ENCODE results near the gene VRTN. TPM values are rescaled to one million over a fixed set of nuclear protein-coding genes. Genes with fewer than 3 reads are reported as not detected.

Gene VRTN
- total RNA-seq, 1 experiment from 2014 or later, result not detected

GRCh38 chr14:74394549-74394948, 46.3 kb downstream of the VRTN start:
- no peak for DNase-seq (ENCODE audit: low read depth)

- DNase-seq (ENCODE audit: low read depth), result no peak
Observed at GRCh38 chr14:74395094-74395493, 46.8 kb downstream of the VRTN start.

GRCh38 chr14:74400031-74400685, 51.9 kb downstream of the VRTN start:
- peak; percentile 8 for DNase-seq (ENCODE audit: low read depth)

- no peak for DNase-seq (ENCODE audit: low read depth)
Observed at GRCh38 chr14:74400919-74401503, 52.7 kb downstream of the VRTN start.

- peak; percentile 14 for DNase-seq (ENCODE audit: low read depth)
Observed at GRCh38 chr14:74401504-74402241, 53.4 kb downstream of the VRTN start.

GRCh38 chr14:74402401-74403251, 54.4 kb downstream of the VRTN start:
- DNase-seq (ENCODE audit: low read depth), result no peak

- DNase-seq (ENCODE audit: low read depth), result no peak
Observed at GRCh38 chr14:74403619-74404417, 55.5 kb downstream of the VRTN start.

GRCh38 chr14:74404435-74404834, 56.2 kb downstream of the VRTN start:
- DNase-seq (ENCODE audit: low read depth), result no peak

- no peak for DNase-seq (ENCODE audit: low read depth)
Observed at GRCh38 chr14:74405663-74406062, 57.4 kb downstream of the VRTN start.

- DNase-seq (ENCODE audit: low read depth), result no peak
Observed at GRCh38 chr14:74407021-74407800, 58.9 kb downstream of the VRTN start.

- DNase-seq (ENCODE audit: low read depth), result no peak
Observed at GRCh38 chr14:74407801-74408154, 59.5 kb downstream of the VRTN start.

GRCh38 chr14:74408870-74409269, 60.6 kb downstream of the VRTN start:
- no peak for DNase-seq (ENCODE audit: low read depth)

GRCh38 chr14:74409441-74409840, 61.2 kb downstream of the VRTN start:
- no peak for DNase-seq (ENCODE audit: low read depth)

Other genes starting within 250 kb of the VRTN start
- not detected in 2 replicates for gene VSX2, start 109.0 kb upstream of the VRTN start, total RNA-seq (2014; rRNA removed; shearing (Covaris generic))
- 15.0 and 15.2 TPM in 2 replicates for gene ABCD4, start 45.5 kb upstream of the VRTN start, total RNA-seq (2014; rRNA removed; shearing (Covaris generic))
- gene SYNDIG1L, start 77.7 kb downstream of the VRTN start, total RNA-seq (2014; rRNA removed; shearing (Covaris generic)), result not detected in 2 replicates
- 358 and 402 TPM in 2 replicates for gene NPC2, start 144.8 kb downstream of the VRTN start, total RNA-seq (2014; rRNA removed; shearing (Covaris generic))
- gene ISCA2, start 145.3 kb downstream of the VRTN start, total RNA-seq (2014; rRNA removed; shearing (Covaris generic)), result 32.4 and 36.1 TPM in 2 replicates

Measured in RPMI7951 (cell line).